Ecto neural progenitor cell (in vitro differentiated cells): ENCODE results near the gene EDDM13.
"Not testable (repeated sequence)": the region's sequence is repeated elsewhere in the genome, so short reads cannot be mapped to it uniquely, and the experiment has no call there.

Source experiments
- DNase-seq: peaks from one replicate; pipeline ENCODE4 v3.0.0-alpha.2; 2018; ENCODE audit warnings: low spot score

EDDM13 gene

DNA sequence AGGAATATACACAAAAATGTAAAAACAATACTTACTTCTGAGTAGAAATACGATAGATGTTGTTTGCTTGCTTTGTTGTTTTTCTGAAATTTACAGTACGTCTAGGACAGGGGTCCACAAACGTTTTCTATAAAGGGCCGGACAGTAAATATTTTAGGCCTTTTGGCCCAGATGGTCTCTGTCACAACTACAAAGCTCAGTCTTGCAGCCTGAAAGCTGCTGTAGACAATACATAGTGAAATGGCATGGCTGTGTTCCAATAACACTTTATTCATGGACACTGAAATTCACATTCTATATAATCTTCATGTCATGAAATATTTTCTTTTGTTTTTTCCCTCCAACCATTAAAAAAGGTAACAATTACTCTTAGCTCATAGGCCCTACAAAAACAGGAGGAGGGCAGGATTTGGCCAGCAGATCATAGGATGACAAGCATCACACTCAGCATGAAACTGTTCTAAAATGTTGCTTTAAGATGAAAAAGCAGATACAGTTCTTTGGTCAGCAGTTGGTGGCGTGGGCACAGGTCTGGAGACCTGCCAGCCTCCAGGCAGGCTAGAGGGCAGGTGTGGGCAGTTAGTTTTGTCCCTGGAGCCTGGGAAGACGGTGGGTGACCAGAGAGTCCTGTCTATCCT is at the start of gene EDDM13:
TSS of gene EDDM13 (plus strand) at position 588 of the 638 bp plus-strand sequence. CDS start 87 bp downstream, outside the sequence.
- DNase-seq = no peak

DNA sequence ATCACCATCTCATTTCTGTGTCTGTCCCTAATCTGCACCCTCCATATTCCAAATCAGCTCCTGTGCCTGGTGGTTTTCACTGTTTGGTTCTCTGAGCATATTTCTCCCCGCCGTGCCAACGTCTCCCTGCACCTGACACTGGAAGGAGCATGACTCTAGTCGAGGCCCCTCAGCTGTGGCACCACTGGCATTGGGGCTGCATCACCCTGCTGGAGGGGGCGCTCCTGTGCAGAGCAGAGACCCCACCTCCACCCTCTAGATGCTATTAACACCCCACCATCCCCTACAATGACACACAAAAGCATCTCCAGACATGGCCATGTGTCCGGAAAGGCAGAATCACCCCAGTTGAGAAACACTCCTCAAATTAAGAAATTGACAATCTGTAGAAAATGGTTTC is 49.6 kb upstream of the EDDM13 start:
- no peak for DNase-seq

GRCh38 chr19:56223481-56223880 is 49.1 kb upstream of the EDDM13 start:
- no peak for DNase-seq

GRCh38 chr19:56245121-56245740 is 27.3 kb upstream of the EDDM13 start:
- no peak for DNase-seq

GRCh38 chr19:56245764-56246163 is 26.8 kb upstream of the EDDM13 start:
- DNase-seq = not testable (repeated sequence)

DNA sequence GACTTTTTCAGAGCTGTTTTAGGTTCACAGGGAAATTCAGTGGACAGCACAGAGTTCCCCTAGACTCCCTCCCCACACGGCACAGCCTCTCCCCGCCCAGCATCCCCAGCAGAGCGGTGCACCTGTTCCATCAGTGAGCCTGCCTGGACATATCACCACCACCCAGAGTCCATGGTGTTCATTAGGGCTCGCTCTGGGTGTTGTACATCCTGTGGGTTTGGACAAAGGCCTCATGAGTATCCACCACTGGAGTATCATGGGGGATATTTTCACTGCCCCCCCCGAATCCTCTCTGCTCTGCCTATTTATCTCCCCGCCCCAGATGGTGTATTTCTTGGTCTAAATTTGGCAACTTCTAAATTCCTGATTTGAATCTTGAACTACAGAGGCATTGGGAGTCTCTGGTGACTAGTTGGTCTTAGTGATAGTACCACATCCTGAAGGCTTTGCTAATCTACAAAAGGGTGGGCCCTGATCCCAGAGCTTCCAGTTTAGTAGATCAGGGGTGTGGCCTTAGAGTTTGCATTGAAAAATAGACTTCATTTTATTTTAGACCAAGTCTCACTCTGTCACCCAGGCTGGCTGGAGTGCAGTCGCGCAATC is 23.7 kb upstream of the EDDM13 start:
- DNase-seq = not testable (repeated sequence)

- DNase-seq = peak; percentile 92
These were observed 19.7 kb upstream of the EDDM13 start for GRCh38 chr19:56252699-56253422.

DNA sequence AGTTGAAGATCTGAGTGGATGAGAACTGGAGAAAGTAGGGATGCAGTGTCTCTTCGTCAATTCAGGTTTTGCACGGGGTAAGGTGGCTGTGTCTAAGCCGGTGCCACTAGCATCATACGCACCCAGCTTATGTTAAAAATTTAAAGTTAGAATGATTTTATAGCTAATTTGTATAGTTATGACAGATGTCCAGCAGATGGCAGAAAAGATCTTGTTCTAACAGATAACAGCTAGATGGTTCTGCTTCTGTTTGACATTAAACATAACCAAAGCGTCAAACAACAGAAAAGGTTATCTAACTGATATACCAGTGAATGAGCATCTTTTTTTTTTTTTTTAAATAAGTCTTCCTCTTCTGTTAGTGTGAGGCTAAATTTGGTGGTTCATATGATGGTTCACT is 18.8 kb upstream of the EDDM13 start:
- no peak for DNase-seq

- DNase-seq = no peak
These were observed 14.3 kb upstream of the EDDM13 start for GRCh38 chr19:56258272-56258671.

- no peak for DNase-seq
These were observed 11.4 kb upstream of the EDDM13 start for GRCh38 chr19:56261145-56261544.

DNA sequence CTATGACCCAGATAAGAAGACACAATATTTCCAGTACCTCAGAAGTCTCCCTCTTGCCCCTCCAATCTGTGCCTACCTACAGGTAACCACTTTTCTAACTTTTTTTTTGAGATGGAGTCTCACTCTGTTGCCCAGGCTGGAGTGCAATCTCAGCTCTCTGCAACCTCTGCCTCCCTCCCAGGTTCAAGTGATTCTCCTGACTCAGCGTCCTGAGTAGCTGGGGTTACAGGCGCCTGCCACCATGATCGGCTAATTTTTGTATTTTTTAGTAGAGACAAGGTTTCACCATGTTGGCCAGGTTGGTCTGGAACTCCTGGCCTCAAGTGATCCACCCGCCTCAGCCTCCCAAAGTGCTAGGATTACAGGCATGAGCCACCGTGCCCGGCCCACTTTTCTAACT is 10.6 kb upstream of the EDDM13 start:
- not testable (repeated sequence) for DNase-seq

GRCh38 chr19:56263319-56263718 is 9.2 kb upstream of the EDDM13 start:
- no peak for DNase-seq

DNA sequence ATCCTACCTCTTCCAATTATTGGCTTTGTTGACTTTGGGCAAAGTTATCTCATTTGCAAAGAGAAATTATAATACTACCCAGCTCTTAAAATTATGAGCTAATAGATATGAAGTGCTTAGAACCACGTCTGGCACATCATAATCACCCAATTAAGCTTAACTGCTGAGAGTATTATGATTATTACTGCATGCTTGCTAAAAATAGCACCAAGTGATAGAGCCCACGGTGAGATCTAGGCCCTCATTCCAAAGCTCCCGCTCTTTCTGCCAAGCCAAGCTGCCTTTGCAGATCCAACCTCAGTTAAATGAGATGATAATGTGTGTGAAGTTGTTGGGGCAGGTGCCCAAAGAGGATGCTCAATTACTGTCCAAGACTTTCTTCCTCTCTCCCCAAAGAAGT is 6.5 kb upstream of the EDDM13 start:
- DNase-seq = no peak

- no peak for DNase-seq
These were observed 3.2 kb upstream of the EDDM13 start for GRCh38 chr19:56269348-56269747.

- no peak for DNase-seq
These were observed 1.9 kb upstream of the EDDM13 start for GRCh38 chr19:56270676-56271075.

GRCh38 chr19:56271151-56271550 is 1.4 kb upstream of the EDDM13 start:
- no peak for DNase-seq

DNA sequence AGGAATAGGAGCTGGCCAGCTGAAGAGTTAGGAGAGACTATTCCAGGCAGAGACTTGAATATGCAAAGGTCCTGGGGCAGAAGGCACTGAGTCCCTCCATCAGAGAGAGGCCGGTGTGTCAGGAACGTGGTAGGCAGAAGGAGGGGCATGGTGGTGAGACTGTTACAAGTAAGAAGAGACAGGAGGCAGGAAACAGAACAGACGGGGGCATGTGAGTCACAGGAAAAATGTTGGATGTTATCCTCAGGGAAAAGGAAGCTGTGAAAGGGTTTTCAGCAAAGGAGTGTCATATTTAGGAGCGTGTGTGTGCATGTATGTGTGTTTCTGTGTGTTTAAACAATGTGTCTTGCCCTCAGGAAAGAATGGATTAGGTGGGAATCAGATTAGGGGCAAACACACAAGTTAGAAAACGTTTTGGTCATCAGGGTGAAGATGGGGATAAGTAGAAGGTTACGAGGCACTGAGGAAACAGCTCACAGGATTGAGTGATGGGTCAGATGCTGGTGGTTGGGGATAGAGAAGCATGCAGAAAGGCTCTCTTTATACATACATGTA is 1.1 kb downstream of the EDDM13 start:
- no peak for DNase-seq

GRCh38 chr19:56282809-56283208 is 10.3 kb downstream of the EDDM13 start:
- DNase-seq = no peak

- no peak for DNase-seq
These were observed 12.2 kb downstream of the EDDM13 start for GRCh38 chr19:56284746-56285145.

- DNase-seq = no peak
These were observed 17.6 kb downstream of the EDDM13 start for GRCh38 chr19:56290104-56290503.

DNA sequence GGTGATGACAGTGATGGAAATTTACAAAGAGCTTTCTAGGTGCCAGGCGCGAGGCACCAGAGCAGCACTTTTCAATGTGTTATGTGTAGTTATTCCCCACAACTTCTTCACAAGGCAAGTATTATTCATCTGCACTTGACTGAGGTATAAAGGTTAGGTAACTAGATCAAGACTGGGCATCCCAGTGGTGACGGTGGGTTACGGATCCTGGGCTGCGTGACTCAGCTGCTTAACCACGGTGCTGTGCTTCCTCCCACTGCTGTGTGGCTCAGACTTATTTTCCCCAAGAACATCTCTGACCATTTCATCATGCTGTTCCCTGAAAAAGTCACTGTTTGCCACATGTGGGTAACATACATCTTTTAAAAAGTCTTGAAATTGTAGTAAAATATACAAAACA is 19.3 kb downstream of the EDDM13 start:
- DNase-seq = no peak

GRCh38 chr19:56294549-56294948 is 22.0 kb downstream of the EDDM13 start:
- no peak for DNase-seq
